Measurements from ENCODE around the gene RHBDL1. TPM values are rescaled to one million over a fixed set of nuclear protein-coding genes. Genes with fewer than 3 reads are reported as not detected.

RHBDL1 gene
- total RNA-seq, 2 experiments from 2014 or later = 0.79 to 0.89 TPM

DNA sequence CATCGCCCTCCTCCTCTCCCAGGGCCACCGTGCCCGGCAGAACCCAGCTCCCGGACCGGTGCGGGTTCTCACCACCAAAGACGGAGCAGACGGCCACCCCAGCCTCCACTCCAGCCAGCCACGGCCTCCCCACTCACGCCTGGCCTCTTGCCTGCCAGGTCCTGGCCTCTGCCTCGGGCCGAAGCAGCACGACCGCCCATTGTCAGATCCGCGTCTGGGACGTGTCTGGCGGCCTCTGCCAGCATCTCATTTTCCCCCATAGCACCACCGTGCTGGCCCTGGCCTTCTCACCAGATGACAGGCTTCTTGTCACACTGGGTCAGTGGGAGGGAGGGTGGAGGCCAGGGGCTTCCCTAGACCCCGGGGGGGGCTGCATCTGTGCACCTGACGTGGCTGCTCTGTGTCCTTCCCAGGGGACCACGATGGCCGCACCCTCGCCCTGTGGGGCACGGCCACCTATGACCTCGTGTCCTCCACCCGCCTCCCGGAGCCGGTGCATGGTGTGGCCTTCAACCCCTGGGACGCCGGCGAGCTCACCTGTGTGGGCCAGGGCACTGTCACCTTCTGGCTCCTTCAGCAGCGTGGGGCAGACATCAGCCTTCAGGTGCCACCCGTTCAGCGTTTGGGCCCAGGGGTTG is 14.2 kb upstream of the RHBDL1 start:
- DNase-seq (no peak), ATAC-seq (no peak)
- POLR2A ChIA-PET = interaction anchor here (0.7 to 4.6 kb wide), 5 partner anchors 12 to 67 kb away, joined by 3 to 28 read pairs (median 3); partner anchors contain the start of genes METTL26 and WDR90
- TF ChIP-seq, protein P1, sequence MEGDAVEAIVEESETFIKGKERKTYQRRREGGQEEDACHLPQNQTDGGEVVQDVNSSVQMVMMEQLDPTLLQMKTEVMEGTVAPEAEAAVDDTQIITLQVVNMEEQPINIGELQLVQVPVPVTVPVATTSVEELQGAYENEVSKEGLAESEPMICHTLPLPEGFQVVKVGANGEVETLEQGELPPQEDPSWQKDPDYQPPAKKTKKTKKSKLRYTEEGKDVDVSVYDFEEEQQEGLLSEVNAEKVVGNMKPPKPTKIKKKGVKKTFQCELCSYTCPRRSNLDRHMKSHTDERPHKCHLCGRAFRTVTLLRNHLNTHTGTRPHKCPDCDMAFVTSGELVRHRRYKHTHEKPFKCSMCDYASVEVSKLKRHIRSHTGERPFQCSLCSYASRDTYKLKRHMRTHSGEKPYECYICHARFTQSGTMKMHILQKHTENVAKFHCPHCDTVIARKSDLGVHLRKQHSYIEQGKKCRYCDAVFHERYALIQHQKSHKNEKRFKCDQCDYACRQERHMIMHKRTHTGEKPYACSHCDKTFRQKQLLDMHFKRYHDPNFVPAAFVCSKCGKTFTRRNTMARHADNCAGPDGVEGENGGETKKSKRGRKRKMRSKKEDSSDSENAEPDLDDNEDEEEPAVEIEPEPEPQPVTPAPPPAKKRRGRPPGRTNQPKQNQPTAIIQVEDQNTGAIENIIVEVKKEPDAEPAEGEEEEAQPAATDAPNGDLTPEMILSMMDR (IDR thresholded peaks at IDR 0.05) = no peak
- H3K9me3 Mint-ChIP-seq = no peaks in the 10 kb centered on the region
- intact Hi-C loops (cut with micrococcal nuclease) = loop anchor here (10.0 kb wide), 1 partner anchor 77 kb away; no protein-coding TSS in a partner anchor
- H3K36me3 Mint-ChIP-seq (ENCODE audit: low read depth) = peaks cover 10% of the 10 kb centered on the region
- CTCF ChIA-PET = no interaction called here
- no peak overlapping the region for H3K27ac Mint-ChIP-seq
- H3K4me3 Mint-ChIP-seq = no peak overlapping the region
- H3K27me3 Mint-ChIP-seq = no peaks in the 10 kb centered on the region
- peaks cover 7% of the 10 kb centered on the region for H3K4me1 Mint-ChIP-seq (ENCODE audit: low read depth)

DNA sequence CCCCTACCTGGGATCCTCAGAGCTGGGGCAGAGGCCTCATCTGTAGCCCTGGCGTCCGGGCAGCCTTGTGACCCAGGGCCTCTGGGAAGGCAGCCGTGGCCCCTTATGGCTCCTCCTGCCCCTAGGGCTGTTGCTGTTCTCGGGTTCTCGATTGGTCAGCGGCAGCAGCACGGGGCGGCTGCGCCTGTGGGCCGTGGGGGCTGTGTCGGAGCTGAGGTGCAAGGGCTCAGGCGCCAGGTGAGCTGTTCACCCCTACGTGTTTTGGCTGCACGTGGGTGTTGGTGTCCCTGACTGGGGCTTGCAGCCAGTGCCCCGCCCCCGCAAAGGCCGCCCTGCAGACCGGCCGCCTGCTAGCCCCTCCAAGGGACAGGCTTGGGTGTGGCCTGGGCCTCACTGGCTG is 13.4 kb upstream of the RHBDL1 start:
- Mint-ChIP-seq H3K9me3 (no peaks in the 10 kb centered on the region), H3K36me3 (ENCODE audit: low read depth) (peaks cover 10% of the 10 kb centered on the region), H3K4me1 (ENCODE audit: low read depth) (peaks cover 7% of the 10 kb centered on the region), H3K4me3 (no peak overlapping the region), H3K27me3 (no peaks in the 10 kb centered on the region), H3K27ac (no peak overlapping the region)
- no peak for DNase-seq
- ChIA-PET CTCF (interaction anchor here (1.2 kb wide), 1 partner anchor 58 kb away, joined by 3 read pairs; no protein-coding TSS in a partner anchor), POLR2A (interaction anchor here (0.7 to 4.6 kb wide), 6 partner anchors 13 to 66 kb away, joined by 3 to 28 read pairs (median 4); partner anchors contain the start of genes JMJD8, METTL26, RHBDL1 and WDR90)
- ATAC-seq = no peak
- intact Hi-C loops (cut with micrococcal nuclease) = loop anchor here (10.0 kb wide), 1 partner anchor 77 kb away; no protein-coding TSS in a partner anchor
- TF ChIP-seq, protein P1 (IDR thresholded peaks at IDR 0.05) = no peak

DNA sequence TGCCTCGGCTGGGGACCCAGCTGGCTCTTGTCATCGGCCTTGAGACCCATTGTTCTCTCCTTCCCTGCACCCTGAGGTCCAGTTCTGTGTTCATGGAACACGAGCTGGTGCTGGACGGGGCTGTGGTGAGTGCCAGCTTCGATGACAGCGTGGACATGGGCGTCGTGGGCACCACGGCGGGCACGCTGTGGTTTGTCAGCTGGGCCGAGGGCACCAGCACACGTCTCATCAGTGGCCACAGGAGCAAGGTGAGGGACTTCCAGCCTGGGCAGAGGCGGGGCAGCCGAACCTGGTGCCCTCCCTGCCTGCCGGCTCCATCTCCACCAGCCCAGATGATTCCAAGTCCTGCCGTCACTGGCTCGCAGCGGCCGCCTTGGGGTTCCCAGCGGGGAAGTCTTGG is 12.9 kb upstream of the RHBDL1 start:
- Mint-ChIP-seq H3K9me3 (no peaks in the 10 kb centered on the region), H3K27ac (no peak overlapping the region), H3K36me3 (ENCODE audit: low read depth) (peaks cover 10% of the 10 kb centered on the region), H3K4me1 (ENCODE audit: low read depth) (peaks cover 11% of the 10 kb centered on the region), H3K4me3 (no peak overlapping the region), H3K27me3 (no peaks in the 10 kb centered on the region)
- DNase-seq = no peak
- TF ChIP-seq, protein P1 (IDR thresholded peaks at IDR 0.05) = no peak
- ATAC-seq = no peak
- intact Hi-C loops (cut with micrococcal nuclease) = loop anchor here (10.0 kb wide), 1 partner anchor 78 kb away; no protein-coding TSS in a partner anchor
- ChIA-PET CTCF (interaction anchor here (1.2 kb wide), 1 partner anchor 58 kb away, joined by 3 read pairs; no protein-coding TSS in a partner anchor), POLR2A (interaction anchor here (0.8 to 4.6 kb wide), 5 partner anchors 13 to 26 kb away, joined by 3 to 28 read pairs (median 4); partner anchors contain the start of genes JMJD8, METTL26, RHBDL1 and WDR90)

DNA sequence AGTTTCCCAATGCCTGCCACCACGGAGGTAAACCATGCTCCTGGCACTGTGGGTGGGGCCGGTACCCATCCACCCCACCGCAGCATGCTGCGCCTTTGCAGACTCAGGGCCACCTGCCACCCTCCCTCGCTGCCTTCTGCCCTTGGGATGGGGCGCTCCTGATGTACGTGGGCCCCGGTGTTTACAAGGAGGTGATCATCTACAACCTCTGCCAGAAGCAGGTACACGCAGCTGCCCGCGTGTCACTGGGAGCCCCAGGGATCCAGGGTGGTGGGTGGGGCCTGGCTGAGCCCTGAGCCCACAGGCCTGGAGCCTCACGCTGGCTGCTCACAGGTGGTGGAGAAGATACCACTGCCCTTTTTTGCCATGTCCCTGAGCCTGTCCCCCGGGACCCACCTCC is 8.9 kb upstream of the RHBDL1 start:
- CTCF ChIA-PET = interaction anchor here (1.1 to 2.7 kb wide), 4 partner anchors 9 to 54 kb away, joined by 3 to 9 read pairs (median 3); partner anchors contain the start of genes METRN and RHBDL1
- no peaks in the 10 kb centered on the region for H3K27me3 Mint-ChIP-seq
- DNase-seq = no peak
- intact Hi-C loops (cut with micrococcal nuclease) = loop anchor here (10.0 kb wide), 1 partner anchor 82 kb away; no protein-coding TSS in a partner anchor
- ATAC-seq = no peak
- H3K4me3 Mint-ChIP-seq = no peak overlapping the region
- POLR2A ChIA-PET = interaction anchor here (0.6 to 1.2 kb wide), 3 partner anchors 9 to 12 kb away, joined by 3 read pairs; partner anchors contain the start of gene RHBDL1
- H3K27ac Mint-ChIP-seq = no peak overlapping the region
- no peaks in the 10 kb centered on the region for H3K9me3 Mint-ChIP-seq
- TF ChIP-seq, protein P1 (IDR thresholded peaks at IDR 0.05) = no peak
- peaks cover 9% of the 10 kb centered on the region for H3K4me1 Mint-ChIP-seq (ENCODE audit: low read depth)
- peaks cover 12% of the 10 kb centered on the region for H3K36me3 Mint-ChIP-seq (ENCODE audit: low read depth)

All from activated CD8-positive, alpha-beta T cell treated with anti-CD3 and anti-CD28 coated beads for 36 hours (primary cell).